ENCODE results near the gene COL4A5. TPM values are rescaled to one million over a fixed set of nuclear protein-coding genes. Genes with fewer than 3 reads are reported as not detected.
A peak's percentile ranks its signal among the peaks of the same experiment; 100 is the strongest.

The COL4A5 gene
- total RNA-seq, 1 experiment from 2014 or later: 48.1 TPM

DNA sequence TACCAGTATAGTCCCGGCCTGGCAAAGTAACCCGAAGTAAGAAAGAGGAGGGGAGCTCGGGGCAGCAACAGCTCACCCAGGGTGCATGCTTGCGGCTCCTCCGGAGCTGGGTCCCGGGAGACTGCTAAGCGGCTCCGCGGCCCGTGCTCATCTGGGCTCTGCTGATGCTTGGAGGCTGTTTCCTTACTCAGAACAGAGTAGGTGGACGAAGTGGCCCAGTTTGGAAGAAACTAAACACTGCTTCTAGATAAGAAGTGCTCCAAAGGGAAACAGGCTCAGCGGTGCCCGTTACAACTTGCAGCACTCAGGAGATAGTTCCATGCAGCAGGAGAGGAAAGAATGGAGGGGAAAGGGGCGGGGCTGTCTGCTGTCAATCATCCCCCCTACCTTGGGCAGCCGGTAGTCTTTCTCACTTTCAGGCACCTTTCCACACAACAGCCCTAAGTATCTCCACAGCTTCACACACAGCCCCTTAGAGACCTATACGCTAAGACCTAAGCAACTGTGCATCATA, 1.5 kb upstream of the COL4A5 start, which contains the start of gene COL4A6:
COL4A6 (minus strand) TSS at position 313 of the 514 bp plus-strand sequence; CDS start at position 87, 226 bp downstream.
- H3K4me1 Mint-ChIP-seq (ENCODE audit: low read depth, unreplicated experiment): no peaks in the 10 kb centered on the region
- Histone ChIP-seq H3K27me3 (replicated peaks; ENCODE audit: control insufficient read depth, insufficient read depth, low read length) (no peaks in the 10 kb centered on the region), H3K4me3 (ENCODE audit: low read depth, low read length) (peak within 1 kb of the TSS; percentile 61), H3K9me3 (no peaks in the 10 kb centered on the region), H3K4me1 (peaks cover 6% of the 10 kb centered on the region; the same call in 1 of the 2 replicates), H3K36me3 (ENCODE audit: control insufficient read depth, insufficient read depth, low read length) (no peaks in the 10 kb centered on the region)
- no peaks in the 10 kb centered on the region for H3K9me3 Mint-ChIP-seq (ENCODE audit: unreplicated experiment)
- peak within 1 kb of the TSS; percentile 96 for H3K4me3 Mint-ChIP-seq (ENCODE audit: unreplicated experiment)
- DNase-seq: peak; percentile 58
- H3K27me3 Mint-ChIP-seq (ENCODE audit: insufficient read depth, unreplicated experiment): no peaks in the 10 kb centered on the region
- no peak for TF ChIP-seq CTCF (IDR thresholded peaks at IDR 0.05; ENCODE audit: insufficient read depth in 1 of 2, low read depth in 1 of 2, low read length in 1 of 2, severe bottlenecking in 1 of 2, unreplicated experiment in 1 of 2)
- no TSS peak for BruUV-seq (replicated peaks)
- CTCF ChIA-PET: no interaction called here
- POLR2A ChIA-PET: no interaction called here
- no peaks in the 10 kb centered on the region for H3K36me3 Mint-ChIP-seq (ENCODE audit: insufficient read depth, unreplicated experiment)
- intact Hi-C loops (cut with micrococcal nuclease; ENCODE audit: unreplicated experiment): loop anchor here (5.0 kb wide), 2 partner anchors 41 to 66 kb away; no protein-coding TSS in a partner anchor
- peak within 1 kb of the TSS; percentile 93 for H3K27ac Mint-ChIP-seq (ENCODE audit: unreplicated experiment)

GRCh38 chrX:108439961-108440696, 491 bp downstream of the COL4A5 start:
- Mint-ChIP-seq H3K36me3 (ENCODE audit: insufficient read depth, unreplicated experiment) (peaks cover 10% of the 10 kb centered on the region), H3K9me3 (ENCODE audit: unreplicated experiment) (no peaks in the 10 kb centered on the region), H3K4me3 (ENCODE audit: unreplicated experiment) (peak overlapping the region; percentile 96), H3K27ac (ENCODE audit: unreplicated experiment) (peak overlapping the region; percentile 93), H3K27me3 (ENCODE audit: insufficient read depth, unreplicated experiment) (no peaks in the 10 kb centered on the region), H3K4me1 (ENCODE audit: low read depth, unreplicated experiment) (no peaks in the 10 kb centered on the region)
- DNase-seq: peak in 1 of 2 experiments; percentile 32
- no peaks in the 10 kb centered on the region for H3K27me3 ChIP-seq (replicated peaks; ENCODE audit: control insufficient read depth, insufficient read depth, low read length)
- H3K4me3 ChIP-seq (ENCODE audit: low read depth, low read length): peak overlapping the region; percentile 61
- TSS peak; percentile 67 for BruUV-seq (replicated peaks)
- no peaks in the 10 kb centered on the region for H3K9me3 ChIP-seq
- peaks cover 6% of the 10 kb centered on the region; the same call in 1 of the 2 replicates for H3K4me1 ChIP-seq
- CTCF ChIA-PET: no interaction called here
- POLR2A ChIA-PET: interaction anchor here (0.5 to 0.8 kb wide), 4 partner anchors 22 to 96 kb away, joined by 3 to 4 read pairs (median 4); no protein-coding TSS in a partner anchor
- intact Hi-C loops (cut with micrococcal nuclease; ENCODE audit: unreplicated experiment): loop anchor here (2.0 to 5.0 kb wide), 3 partner anchors 43 to 97 kb away; no protein-coding TSS in a partner anchor
- no peaks in the 10 kb centered on the region for H3K36me3 ChIP-seq (ENCODE audit: control insufficient read depth, insufficient read depth, low read length)
- no peak for TF ChIP-seq CTCF (IDR thresholded peaks at IDR 0.05; ENCODE audit: insufficient read depth in 1 of 2, low read depth in 1 of 2, low read length in 1 of 2, severe bottlenecking in 1 of 2, unreplicated experiment in 1 of 2)

GRCh38 chrX:108442901-108443464, 3.3 kb downstream of the COL4A5 start:
- H3K4me3 Mint-ChIP-seq (ENCODE audit: unreplicated experiment): no peak overlapping the region
- H3K4me3 ChIP-seq (ENCODE audit: low read depth, low read length): no peak overlapping the region
- no peak overlapping the region for H3K27ac Mint-ChIP-seq (ENCODE audit: unreplicated experiment)

More at GRCh38 chrX:108442901-108443464, 3.3 kb downstream of the COL4A5 start:
- Histone ChIP-seq H3K9me3 (no peaks in the 10 kb centered on the region), H3K27me3 (replicated peaks; ENCODE audit: control insufficient read depth, insufficient read depth, low read length) (no peaks in the 10 kb centered on the region), H3K36me3 (ENCODE audit: control insufficient read depth, insufficient read depth, low read length) (no peaks in the 10 kb centered on the region), H3K4me1 (peaks cover 6% of the 10 kb centered on the region; the same call in 1 of the 2 replicates)
- no peak for DNase-seq
- Mint-ChIP-seq H3K36me3 (ENCODE audit: insufficient read depth, unreplicated experiment) (peaks cover 20% of the 10 kb centered on the region), H3K27me3 (ENCODE audit: insufficient read depth, unreplicated experiment) (no peaks in the 10 kb centered on the region), H3K4me1 (ENCODE audit: low read depth, unreplicated experiment) (peaks cover 8% of the 10 kb centered on the region), H3K9me3 (ENCODE audit: unreplicated experiment) (no peaks in the 10 kb centered on the region)
- intact Hi-C loops (cut with micrococcal nuclease; ENCODE audit: unreplicated experiment): no loop called here
- TF ChIP-seq CTCF (IDR thresholded peaks at IDR 0.05; ENCODE audit: insufficient read depth in 1 of 2, low read depth in 1 of 2, low read length in 1 of 2, severe bottlenecking in 1 of 2, unreplicated experiment in 1 of 2): no peak
- BruUV-seq (replicated peaks): no TSS peak
- ChIA-PET CTCF (no interaction called here), POLR2A (no interaction called here)
